ENCODE results near the gene SEZ6. TPM values are rescaled to one million over a fixed set of nuclear protein-coding genes. Genes with fewer than 3 reads are reported as not detected.

SEZ6 gene
- total and polyA plus RNA-seq, 2 of the 4 experiments (the other 2 are of a cell fraction), result not detected

DNA sequence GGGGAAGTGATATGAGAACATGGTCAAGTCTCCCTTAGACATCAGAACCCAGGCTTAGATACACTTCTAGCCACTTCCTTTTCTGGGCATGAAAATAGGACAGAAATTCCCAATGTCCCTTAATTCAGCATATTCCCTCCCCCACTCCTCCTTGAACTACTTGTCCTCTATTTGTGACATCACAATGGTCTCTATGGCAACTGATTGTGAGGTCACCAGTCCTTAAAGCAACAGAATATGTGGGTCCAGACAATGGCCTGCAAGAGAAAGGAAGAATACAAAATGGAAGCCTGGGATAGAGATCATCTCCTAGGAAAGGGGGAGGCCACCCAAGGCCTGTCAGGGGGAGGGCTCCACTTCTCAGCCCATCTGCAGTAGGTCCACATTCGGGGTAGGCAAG, 6.7 kb upstream of the SEZ6 start:
- H2AK5ac ChIP-seq (ENCODE audit: low read depth, low read length), result no peak overlapping the region
- H3K27ac ChIP-seq (ENCODE audit: insufficient read depth, low read length), result no peak overlapping the region
- dilution Hi-C loops (cut with HindIII; ENCODE audit: low sequenced_read_pairs, unreplicated experiment), result no loop called here
- H2BK20ac ChIP-seq (ENCODE audit: low read depth, low read length), result no peak overlapping the region
- no peak overlapping the region for H3K4me2 ChIP-seq (ENCODE audit: low read depth, low read length)
- no peak overlapping the region for H3K18ac ChIP-seq (ENCODE audit: low read depth, low read length)
- H2AK9ac ChIP-seq (replicated peaks; ENCODE audit: low read depth, low read length, poor library complexity), result no peak overlapping the region
- CTCF ChIA-PET, result no interaction called here
- H3K79me1 ChIP-seq (ENCODE audit: low read depth in 1 of 2, low read length in 2 of 2), result no peaks in the 10 kb centered on the region
- H3K9ac ChIP-seq (ENCODE audit: low read depth, low read length), result no peak overlapping the region
- no peak overlapping the region for H2BK5ac ChIP-seq (ENCODE audit: low read depth, low read length, poor library complexity, severe bottlenecking)
- no peak overlapping the region for H2BK120ac ChIP-seq (ENCODE audit: low read depth, low read length)
- no peak overlapping the region for H3K4ac ChIP-seq (ENCODE audit: low read depth, low read length)
- no peak overlapping the region for H3K23ac ChIP-seq (ENCODE audit: low read depth, low read length)
- H3K36me3 ChIP-seq (ENCODE audit: control insufficient read depth, insufficient read depth, low read length), result no peaks in the 10 kb centered on the region
- H4K20me1 ChIP-seq (ENCODE audit: insufficient read depth, low read length), result peaks cover 4% of the 10 kb centered on the region; the same call in 1 of the 2 replicates
- H3K9me3 ChIP-seq (ENCODE audit: control insufficient read depth, insufficient read depth, low read length), result no peaks in the 10 kb centered on the region
- H4K5ac ChIP-seq (ENCODE audit: low read depth, low read length), result no peak overlapping the region
- H3K14ac ChIP-seq (replicated peaks; ENCODE audit: low read depth, low read length), result no peak overlapping the region
- intact Hi-C loops (cut with micrococcal nuclease), result no loop called here
- 67% methylated on average over 1 of the region's 1 CpG; no CpG with 5 or more reads in 1 of the 2 experiments for WGBS, 2 experiments (ENCODE audit: extremely low coverage in 2 of 2, insufficient read length in 1 of 2)
- no peak overlapping the region for H3K56ac ChIP-seq (ENCODE audit: extremely low read depth, insufficient read depth, low read length)
- BruUV-seq (replicated peaks), result no TSS peak
- H4K8ac ChIP-seq (ENCODE audit: low read depth in 2 of 2, low read length in 2 of 2), result no peak overlapping the region
- in situ Hi-C loops (cut with MboI; ENCODE audit: low sequenced_read_pairs), result no loop called here
- ATAC-seq (ENCODE audit: low read depth) (no peak), DNase-seq (no peak)
- no peak overlapping the region for H2AFZ ChIP-seq (replicated peaks; ENCODE audit: low read length, poor library complexity)
- H3K4me3 ChIP-seq (ENCODE audit: insufficient read depth, low read depth, low read length), result no peak overlapping the region
- H2BK15ac ChIP-seq (ENCODE audit: low read depth, low read length), result no peak overlapping the region
- H3K4me1 ChIP-seq (ENCODE audit: control insufficient read depth, insufficient read depth, low read length), result no peaks in the 10 kb centered on the region
- no peak overlapping the region for H4K91ac ChIP-seq (ENCODE audit: insufficient read depth, low read depth, low read length)
- POLR2A ChIA-PET (ENCODE audit: unreplicated experiment), result no interaction called here
- peaks cover 78% of the 10 kb centered on the region for H3K27me3 ChIP-seq (ENCODE audit: control insufficient read depth, insufficient read depth, low read length)
- H3K9me1 ChIP-seq (ENCODE audit: insufficient read depth, low read length), result no peaks in the 10 kb centered on the region
- TF ChIP-seq MXI1 (IDR thresholded peaks at IDR 0.05; ENCODE audit: borderline replicate concordance, low read depth, low read length) (no peak), NFE2L2 (IDR thresholded peaks at IDR 0.05; ENCODE audit: low read depth, low read length) (no peak), RCOR1 (IDR thresholded peaks at IDR 0.05; ENCODE audit: insufficient replicate concordance, low read length) (no peak), BHLHE40 (IDR thresholded peaks at IDR 0.05; ENCODE audit: low read depth, low read length) (no peak), POLR2A (IDR thresholded peaks at IDR 0.05; ENCODE audit: low read depth, low read length) (no peak), CHD1 (IDR thresholded peaks at IDR 0.05; ENCODE audit: low read depth, low read length) (no peak), CEBPB (IDR thresholded peaks at IDR 0.05; ENCODE audit: low read depth, low read length) (no peak), SMC3 (IDR thresholded peaks at IDR 0.05; ENCODE audit: low read depth, low read length) (no peak), RAD21 (IDR thresholded peaks at IDR 0.05; ENCODE audit: low read length) (no peak), MAFK (IDR thresholded peaks at IDR 0.05; ENCODE audit: low read depth, low read length) (no peak), CTCF (conservative IDR thresholded peaks at IDR 0.05; ENCODE audit: low read depth, low read length) (no peak), MAZ (IDR thresholded peaks at IDR 0.05; ENCODE audit: borderline replicate concordance, low read depth, low read length) (no peak), RFX5 (IDR thresholded peaks at IDR 0.05; ENCODE audit: low read depth, low read length) (no peak), FOS (IDR thresholded peaks at IDR 0.05; ENCODE audit: low read depth, low read length) (no peak)
- TF ChIP-seq, protein P1, sequence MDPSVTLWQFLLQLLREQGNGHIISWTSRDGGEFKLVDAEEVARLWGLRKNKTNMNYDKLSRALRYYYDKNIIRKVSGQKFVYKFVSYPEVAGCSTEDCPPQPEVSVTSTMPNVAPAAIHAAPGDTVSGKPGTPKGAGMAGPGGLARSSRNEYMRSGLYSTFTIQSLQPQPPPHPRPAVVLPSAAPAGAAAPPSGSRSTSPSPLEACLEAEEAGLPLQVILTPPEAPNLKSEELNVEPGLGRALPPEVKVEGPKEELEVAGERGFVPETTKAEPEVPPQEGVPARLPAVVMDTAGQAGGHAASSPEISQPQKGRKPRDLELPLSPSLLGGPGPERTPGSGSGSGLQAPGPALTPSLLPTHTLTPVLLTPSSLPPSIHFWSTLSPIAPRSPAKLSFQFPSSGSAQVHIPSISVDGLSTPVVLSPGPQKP (IDR thresholded peaks at IDR 0.05; ENCODE audit: borderline replicate concordance, low read depth, low read length), result no peak
- TF ChIP-seq, protein P2, sequence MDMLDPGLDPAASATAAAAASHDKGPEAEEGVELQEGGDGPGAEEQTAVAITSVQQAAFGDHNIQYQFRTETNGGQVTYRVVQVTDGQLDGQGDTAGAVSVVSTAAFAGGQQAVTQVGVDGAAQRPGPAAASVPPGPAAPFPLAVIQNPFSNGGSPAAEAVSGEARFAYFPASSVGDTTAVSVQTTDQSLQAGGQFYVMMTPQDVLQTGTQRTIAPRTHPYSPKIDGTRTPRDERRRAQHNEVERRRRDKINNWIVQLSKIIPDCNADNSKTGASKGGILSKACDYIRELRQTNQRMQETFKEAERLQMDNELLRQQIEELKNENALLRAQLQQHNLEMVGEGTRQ (IDR thresholded peaks at IDR 0.05; ENCODE audit: low read depth, low read length), result no peak
